ENCODE data around the gene S100P.

DNA sequence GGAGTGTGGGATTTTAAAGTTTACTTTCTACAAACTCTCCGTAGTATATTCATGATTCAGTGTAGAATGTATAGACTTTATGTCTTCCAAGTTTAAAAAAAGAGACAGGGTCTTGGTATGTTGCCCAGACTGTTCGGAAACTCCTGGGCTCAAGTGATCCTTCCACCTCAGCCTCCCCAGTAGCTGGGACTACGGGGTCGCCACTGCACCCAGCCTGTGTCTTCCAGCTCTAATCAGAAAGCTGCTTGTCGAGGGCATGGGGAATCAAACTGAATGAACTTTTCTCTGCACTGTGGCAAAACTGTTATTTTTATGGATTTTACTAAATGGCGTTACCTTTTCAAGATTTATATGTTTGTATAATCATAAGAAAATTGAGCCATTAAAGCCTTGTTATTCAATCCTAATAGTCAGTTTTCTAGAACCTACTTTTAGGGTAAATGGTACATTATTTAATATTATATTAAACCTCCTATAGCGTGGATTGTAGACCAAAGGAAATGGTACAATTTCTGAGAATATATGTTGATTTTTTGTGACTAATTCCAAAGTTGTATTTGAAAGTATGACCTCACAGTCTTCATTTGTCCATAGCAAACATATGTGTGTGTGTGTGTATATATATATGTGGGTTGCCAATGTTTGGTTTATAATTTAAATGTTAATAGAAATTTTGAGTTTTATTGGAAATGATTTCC, 23.4 kb downstream of the S100P start:
- TF ChIP-seq, protein P1, sequence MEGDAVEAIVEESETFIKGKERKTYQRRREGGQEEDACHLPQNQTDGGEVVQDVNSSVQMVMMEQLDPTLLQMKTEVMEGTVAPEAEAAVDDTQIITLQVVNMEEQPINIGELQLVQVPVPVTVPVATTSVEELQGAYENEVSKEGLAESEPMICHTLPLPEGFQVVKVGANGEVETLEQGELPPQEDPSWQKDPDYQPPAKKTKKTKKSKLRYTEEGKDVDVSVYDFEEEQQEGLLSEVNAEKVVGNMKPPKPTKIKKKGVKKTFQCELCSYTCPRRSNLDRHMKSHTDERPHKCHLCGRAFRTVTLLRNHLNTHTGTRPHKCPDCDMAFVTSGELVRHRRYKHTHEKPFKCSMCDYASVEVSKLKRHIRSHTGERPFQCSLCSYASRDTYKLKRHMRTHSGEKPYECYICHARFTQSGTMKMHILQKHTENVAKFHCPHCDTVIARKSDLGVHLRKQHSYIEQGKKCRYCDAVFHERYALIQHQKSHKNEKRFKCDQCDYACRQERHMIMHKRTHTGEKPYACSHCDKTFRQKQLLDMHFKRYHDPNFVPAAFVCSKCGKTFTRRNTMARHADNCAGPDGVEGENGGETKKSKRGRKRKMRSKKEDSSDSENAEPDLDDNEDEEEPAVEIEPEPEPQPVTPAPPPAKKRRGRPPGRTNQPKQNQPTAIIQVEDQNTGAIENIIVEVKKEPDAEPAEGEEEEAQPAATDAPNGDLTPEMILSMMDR (conservative IDR thresholded peaks at IDR 0.05; ENCODE audit: low read depth, low read length): no peak
- TF ChIP-seq EZH2 (IDR thresholded peaks at IDR 0.05; ENCODE audit: borderline replicate concordance, low read depth, low read length, poor library complexity, severe bottlenecking): no peak

Measured in A673 (cell line).